HG03064 (cell line): ENCODE measurements around the gene HOXC13.

Source experiments
- ATAC-seq: cut with Tn5 transposase; IDR thresholded peaks from one replicate; pipeline ENCODE4 v1.9.1; 2021; ENCODE audit warnings: low read depth; ENCODE audit not compliant: unreplicated experiment

The HOXC13 gene

DNA sequence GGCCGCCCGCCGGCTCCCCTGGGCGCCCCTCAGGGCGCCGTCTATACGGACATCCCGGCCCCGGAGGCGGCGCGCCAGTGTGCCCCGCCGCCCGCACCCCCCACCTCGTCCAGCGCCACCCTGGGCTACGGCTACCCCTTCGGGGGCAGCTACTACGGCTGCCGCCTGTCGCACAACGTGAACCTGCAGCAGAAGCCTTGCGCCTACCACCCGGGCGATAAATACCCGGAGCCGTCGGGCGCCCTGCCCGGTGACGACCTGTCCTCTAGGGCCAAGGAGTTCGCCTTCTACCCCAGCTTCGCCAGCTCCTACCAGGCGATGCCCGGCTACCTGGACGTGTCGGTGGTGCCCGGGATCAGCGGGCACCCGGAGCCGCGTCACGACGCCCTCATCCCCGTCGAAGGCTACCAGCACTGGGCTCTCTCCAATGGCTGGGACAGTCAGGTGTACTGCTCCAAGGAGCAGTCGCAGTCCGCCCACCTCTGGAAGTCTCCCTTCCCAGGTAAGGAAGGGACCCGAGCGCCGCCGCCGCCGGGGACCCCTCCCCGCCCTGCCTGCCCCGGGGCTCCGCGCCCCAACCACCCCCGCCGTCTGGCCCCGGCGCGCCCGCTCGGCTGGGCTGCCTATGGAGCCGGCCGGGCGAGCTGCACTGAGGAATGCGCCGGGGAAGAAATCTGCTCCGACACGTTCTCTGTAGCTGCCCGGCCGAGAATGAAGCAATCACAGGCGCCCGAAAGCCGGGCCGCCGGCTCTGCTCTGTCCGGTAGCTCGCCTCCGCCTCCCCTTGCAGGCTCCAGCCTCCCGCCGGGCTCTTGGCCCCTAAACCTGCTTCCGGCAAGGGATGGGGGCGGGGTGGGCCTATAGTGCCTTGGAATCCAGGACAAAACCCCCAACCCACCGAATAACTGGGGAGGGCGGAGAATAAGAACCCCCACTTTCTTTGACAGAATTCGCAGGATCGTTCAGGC is 794 bp downstream of the HOXC13 start:
- ATAC-seq, result no peak

DNA sequence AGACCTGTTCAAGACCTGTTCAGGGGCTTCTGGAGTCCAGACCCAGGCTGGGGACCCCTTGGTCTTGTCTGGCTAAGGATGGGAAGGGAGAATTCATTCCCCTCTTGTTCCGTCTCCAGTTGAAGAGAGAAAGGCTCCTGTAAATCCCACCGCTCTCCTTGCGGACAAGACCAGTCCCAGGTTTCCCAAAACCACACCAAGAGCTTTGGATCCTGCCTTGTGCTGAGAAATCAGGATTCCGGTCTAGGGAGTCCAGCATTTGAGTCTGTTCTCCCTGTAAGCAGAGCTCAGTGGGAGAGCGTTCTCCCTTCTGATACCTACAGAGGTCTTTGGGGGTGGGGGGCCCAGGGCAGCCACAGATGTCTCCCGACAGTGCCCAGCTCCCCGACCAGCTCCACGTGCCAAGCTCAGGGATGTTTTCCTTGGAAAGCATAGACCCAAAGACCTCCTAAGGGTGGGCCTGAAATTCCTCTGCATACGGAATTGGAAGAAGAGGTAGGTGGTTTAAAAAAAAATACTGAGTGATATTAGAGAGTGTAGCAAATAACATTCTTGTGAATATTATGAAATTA is 1.9 kb downstream of the HOXC13 start:
- no peak for ATAC-seq

DNA sequence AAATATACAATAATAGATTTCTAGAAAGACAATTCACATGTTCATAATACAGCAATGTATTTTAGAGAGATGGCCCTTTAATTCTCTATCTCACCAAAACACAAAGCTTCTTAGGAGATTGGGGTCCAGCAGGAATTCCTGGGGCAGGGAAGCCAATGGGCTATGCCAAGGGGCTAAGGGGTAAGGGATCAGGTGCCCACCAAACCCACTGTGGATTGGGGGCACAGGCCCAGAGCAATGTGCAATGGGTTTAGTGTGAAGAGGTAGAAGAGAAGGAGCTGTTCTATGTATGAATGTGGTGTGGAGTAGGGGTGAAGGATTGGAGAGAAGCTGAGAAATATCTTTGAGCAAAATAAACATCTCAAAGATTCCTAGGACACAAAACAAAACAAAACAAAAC is 2.6 kb downstream of the HOXC13 start:
- ATAC-seq, result no peak

DNA sequence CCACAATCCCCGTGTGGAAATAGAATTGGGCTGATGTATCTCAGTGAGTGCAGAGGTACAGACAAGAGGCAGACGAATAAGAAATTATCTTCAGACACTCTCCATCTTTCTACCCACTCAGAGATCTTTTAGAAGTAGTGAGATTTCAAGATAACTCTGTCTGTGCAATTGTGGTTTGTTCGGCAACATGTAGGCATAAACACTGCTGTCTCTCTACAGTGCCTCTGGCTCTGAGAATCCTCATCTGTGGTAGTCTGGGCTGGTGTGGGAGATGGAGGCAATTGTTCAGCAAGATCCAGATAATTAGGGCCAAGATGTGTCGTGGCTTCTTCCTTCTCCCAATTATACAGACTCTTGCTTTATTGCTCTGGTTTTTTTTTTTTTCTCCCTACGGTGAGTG is 3.1 kb downstream of the HOXC13 start:
- ATAC-seq, result no peak

DNA sequence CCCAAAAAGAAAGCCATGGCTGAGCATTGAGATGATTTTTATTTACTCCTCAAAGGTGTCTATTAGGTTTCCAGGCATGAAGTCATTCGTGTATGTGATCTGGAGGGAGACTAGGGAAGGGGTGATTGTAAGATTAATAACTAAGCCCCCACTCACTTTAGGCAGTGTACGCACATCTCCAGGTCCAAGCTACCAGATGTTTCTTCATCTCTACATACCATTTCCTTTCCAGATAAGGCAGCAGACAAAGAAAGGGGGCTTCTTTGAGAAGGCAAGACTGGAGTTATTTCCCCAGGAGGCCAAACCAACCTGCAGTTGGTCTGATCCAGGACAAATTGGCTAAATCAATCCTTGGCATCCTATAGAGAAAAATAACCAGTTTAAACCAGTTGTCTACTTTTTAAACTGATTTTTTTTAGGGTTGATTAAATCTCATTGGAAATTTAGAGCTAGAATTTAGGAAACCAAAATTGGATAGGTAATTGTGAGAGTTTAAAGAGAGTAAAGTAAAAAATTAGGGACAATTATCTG is 3.9 kb downstream of the HOXC13 start:
- no peak for ATAC-seq

DNA sequence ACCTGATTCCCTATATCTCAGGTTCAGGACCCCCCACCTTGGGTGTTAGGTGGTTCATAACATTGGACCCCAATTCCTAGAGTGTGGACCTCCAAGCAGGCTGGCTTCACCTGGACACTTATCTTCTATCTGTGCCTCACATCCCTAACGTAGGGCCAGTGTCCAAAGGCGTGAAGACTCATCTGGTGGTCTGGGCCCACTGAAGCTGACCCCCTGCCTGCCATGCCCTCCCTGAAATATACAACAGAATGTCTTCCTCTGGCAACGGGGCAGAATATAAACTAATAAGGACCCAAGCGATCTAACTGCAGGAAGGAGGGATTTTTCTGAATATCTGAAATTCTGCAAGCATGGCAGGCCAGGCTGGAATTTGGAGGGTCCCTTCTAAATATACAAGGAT is 5.6 kb downstream of the HOXC13 start:
- no peak for ATAC-seq

DNA sequence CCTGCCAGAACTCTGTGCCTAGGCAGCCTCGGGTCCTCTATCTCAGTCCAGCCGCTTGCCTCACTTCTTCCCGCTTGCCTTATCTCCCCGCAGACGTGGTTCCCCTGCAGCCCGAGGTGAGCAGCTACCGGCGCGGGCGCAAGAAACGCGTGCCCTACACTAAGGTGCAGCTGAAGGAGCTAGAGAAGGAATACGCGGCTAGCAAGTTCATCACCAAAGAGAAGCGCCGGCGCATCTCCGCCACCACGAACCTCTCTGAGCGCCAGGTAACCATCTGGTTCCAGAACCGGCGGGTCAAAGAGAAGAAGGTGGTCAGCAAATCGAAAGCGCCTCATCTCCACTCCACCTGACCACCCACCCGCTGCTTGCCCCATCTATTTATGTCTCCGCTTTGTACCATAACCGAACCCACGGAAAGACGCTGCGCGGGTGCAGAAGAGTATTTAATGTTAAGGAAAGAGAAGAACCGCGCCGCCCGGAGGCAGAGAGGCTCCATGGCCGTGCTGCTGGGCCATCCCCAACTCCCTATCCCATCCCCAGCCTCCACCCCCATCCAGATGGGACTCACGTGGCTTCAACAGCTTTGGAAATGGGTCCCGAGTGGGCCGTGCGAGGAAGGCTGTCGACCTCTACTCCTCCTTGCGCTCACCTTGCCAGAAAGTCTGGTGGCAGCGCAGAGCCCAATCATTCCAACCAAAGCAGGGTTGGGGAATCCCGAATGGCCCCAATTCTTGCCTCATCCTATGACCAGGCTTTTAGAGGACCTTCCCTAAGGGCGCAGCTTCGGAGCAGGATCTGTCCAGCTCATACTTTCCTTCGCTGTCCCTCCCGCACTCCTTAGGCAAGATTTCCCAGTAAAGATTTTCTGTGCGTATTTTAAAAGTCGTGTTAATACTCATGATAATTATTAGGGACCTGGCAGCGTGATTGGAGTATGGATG is 6.5 kb downstream of the HOXC13 start:
- ATAC-seq, result no peak

DNA sequence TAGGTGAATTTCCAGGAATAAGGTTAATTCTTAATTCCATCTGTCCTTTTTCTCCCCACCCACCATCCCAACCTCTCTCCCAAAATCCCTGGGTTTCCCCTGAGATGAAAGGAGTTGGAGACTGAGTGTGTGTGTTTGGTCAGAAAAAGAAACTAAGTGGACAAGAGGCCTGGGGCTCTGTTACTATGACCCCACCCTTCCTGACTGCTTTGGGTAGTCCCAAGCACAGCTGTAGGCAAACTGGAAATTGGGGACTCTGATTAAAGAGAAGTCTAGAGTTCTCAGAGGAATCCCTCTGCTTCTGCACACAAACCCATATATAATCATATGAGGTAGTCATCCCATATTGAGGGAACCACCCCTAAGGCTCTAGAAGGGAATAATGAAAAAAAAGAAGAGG is 9.1 kb downstream of the HOXC13 start:
- ATAC-seq, result no peak

DNA sequence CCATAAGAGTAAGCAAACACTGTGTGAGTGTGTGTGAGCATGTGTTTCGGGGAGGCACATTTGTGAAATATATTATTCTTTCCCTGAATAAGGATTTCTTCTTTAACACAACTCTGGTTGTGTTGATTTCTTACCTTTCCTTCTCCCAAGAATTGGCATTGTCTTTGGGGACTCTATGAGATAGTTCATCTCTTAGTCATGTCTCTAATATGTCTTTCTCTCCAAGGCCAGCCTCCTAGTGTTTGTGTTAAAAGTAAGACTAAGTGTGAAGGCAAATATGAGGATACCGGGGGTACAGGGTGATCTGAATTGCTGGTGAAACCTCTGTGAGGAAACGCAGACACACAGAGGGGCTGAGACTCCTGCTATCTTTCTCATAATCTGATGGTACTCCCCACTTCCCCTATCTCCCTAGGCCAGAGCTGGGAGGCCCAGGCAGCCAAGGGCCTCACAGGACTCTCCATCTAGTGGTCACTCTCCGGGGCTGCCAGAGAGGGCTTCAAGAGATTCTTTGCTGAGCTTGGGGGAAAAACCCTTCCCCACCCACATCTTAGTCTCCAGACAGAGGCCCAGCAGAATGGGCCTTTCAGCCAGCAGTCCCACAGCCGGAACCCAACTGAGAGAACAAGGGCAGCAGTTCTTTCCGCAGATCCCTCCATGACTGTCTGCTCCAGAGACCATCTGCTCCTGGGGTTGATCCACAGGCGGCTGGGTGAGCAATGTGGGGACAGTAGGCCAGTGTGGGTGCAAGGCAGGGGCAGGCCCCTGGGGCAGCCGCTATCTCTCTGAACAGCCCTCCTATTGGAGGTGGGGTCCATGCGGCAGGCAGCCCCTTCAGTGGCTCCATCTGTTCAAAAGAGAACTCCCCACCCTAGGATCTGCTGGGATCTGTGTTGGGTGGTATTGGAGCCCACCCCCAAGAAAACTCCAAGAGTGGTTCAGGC is 10.3 kb downstream of the HOXC13 start:
- ATAC-seq, result no peak

DNA sequence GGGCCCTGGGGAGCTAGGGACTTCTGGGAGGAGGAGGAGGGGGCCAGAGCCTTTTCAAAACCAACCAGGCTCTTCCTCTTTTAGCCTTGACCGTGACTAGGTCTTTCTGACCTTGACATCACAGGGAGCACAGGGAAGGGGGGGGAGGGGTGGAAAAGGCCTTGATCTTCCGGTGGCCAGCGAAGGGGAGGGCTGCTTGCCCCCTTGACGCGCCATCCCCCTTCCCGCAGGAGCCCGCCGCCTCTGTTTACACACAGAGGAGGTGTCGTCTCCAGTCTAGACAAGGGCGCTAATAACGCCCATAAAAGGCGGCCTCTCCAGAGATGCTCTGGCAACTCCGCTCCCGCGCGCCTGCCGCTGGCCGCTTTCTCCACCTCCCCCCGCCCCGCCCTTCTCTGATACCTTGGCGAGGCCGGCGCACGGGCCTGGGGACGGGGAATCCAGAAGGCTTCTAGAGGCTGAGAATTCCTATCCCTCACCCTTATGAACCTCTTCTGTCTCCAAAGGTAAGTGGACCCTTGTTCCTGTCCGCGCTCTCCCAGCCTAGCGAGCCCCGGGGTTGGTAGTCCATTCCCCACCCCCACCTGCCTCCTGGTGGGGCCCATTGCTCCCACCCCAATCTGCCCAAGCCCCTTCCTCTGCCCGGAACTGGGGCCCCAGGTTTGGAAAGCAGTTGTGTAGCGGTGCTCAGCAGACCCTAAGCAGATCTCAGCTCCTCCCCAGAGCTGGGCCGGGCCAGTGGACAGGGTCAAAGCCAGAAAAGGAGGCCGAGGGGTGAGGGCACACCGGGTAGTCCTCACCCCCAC is 11.2 kb downstream of the HOXC13 start:
- no peak for ATAC-seq

DNA sequence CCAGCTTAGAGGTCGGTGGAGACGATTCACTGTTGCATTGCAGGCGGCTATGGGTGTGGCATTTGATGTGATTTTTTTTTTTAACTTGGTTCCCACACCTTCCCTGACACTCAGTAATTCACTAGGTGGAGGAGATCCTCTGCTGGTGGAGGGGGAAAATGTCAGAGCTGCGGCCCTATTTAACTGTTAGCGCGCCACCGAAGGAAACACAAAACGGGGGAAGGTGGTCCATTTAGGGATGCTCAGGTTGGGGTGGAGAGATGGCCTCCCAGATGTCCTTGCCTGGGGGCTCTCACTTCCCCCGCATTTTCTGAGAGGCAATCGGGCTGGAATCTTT is 11.8 kb downstream of the HOXC13 start:
- ATAC-seq, result no peak

DNA sequence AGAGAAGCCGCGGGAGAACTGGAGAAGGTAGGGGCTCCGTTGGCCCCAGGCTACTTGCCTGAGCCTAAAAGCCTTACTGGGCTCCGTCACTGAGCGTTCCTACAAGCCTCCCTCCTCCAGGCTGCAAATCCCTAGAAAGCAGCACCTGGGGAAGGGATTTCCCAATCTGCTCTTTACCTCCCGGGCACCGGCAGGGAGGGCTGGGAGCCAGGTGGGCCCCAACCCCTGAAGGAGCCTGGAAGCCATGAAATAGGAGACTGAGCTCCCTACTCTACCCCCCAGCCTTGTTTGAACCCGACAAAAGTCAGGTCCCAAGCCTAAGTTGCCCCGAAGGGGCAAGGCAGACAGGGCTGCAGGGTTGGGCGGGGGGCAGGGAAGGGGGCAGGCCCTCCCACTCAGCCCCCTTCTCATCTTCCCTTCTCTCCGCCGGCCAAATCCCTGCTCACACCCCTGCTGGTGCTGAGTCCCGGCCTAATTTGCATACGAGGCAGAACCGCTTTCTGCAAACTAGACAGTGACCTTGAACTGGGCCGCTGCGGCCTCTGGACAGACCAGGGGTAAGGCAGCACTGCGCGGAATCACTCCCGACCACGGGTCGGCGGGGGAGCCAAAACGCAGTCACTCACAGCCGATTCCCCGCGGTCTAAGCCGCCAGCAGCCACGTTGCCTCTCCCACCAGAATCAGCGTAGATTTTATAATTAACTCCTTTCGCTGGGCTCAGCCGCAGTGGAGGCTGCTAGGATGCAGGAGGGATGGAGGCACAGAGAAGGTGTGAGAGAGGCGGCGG is 12.4 kb downstream of the HOXC13 start:
- no peak for ATAC-seq

DNA sequence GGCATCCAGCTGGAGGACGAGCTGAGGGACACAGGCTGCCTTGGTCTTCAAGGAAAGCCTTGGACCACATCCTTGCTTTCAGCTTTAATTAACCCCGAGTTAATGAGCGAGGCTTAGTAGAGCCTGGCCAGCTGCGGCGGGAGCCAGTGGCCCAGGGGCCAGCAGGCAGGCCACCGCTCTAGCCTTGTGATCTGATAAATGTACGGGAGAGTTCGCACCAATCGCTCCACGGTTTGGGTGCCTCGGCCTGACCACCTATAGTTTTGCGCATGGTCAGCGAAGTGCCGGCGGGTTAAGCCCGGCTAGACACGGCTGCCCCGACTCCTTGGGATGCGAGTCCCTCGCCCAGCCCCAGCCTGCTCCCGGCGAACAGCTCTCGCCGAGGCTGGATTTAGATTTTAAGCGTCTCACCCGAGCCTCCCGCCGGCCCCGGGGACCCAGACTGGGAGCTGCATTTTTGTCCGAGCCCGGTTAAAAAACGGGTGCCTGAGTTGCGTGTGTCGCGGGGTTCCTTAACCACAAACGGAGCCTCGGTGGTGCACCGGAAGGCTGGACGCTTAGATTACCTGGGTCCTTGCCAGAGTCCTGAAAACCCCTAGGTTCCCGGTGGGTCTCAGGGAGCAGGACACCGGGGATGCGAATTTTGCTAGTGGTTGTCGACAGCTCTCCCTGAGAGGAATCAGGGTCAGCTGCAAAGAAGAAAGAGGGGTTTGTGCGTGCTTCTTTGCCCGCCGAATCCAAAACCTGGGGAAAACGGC is 13.1 kb downstream of the HOXC13 start:
- no peak for ATAC-seq

DNA sequence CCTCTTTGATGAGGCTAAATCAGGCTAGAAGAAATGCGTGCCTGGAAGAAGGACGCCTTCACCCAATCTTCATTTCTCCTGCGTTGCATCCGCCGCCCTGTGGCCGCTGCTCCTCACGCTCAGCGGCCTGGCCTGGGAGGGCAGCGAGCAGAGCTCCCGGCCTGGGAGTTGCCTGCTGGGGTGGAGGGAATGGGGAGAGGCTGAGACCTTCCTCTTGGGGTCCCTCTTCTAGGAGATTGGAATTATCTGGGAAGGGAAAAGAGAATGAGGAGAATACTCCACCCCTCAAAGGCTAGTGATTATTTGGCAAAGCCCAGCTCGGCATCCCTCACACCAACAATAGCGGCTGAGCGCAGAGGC is 13.7 kb downstream of the HOXC13 start:
- ATAC-seq, result no peak

DNA sequence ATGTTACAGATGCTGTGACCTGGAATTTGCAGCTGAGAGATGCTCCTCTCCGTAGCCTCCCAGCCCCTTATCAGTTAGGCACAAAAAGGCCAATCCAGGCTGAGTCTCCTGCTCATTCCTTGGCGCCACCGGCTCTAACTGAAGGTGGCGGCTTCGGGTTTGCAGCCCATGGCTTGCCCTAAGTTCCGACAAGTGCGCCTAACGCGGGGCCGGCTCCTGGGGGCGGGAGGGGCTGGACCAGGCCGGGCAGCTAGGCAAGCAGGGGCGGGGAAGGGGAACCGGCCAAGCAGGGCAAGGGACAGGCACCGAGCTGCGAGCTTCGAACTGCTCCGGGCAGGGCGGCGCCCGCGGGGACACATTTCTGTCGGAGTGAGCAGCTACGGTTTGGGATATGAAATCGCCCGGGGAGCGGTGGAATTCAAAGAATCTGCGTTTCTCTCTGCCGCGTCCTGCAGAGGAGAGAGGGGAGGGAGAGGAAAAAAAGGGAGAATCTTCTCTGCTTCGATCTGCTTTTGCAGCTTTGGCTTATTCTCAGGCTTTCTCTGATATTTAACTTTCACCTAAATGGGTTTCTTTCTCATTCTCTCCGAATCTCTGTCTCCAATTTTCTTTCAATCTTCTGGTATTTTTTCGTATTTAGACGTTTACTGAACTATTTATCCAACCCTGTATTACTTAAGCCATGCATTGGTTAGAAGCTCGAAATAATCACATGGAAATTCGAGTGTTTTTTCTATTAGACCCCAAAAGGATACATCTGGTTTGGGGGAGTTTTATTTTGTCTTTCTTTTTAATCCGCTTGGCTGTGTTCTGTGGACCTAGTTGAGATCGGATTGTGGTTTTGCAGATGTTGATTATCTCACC is 14.5 kb downstream of the HOXC13 start:
- ATAC-seq, result no peak

DNA sequence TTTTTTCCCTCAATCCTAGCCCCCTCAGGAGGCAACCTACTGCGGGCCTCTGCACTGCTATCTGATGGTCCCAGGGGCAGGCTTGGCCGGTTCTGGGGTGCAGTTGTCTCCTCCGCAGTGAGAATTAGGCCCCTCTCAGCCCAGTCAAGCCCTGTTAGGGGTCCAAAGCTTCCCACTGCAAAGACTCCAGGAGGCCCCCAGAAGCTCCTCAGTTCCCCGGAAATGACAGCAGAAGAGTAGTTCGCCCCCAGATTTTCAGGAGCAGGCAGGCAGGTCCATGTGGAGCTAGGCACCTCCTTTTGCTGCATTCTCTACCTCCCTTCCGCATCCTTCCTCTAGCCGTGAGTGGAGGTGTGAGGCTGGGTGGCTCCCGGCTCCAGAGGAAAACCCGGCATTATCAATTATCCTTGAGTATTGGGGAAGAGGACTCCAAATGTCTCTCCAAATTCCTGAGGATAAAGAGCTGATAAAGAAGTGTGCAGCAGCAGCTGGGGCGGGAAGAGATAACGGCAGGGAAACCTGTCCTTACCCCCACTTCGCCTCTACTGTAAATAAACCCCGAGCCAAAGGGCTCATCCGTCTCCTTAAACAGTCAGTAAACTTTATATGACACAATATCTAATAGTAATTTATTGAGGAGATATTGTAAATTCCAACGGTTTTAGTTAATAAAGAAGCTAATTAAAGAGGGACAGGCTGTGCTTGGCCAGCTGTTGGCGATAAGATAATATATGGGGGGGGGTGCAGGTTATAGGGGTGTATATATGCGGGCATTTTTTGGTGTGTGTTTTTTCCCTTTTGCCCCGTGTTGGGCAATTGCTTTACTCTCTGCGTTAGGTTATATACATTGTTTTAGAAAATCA is 15.4 kb downstream of the HOXC13 start:
- no peak for ATAC-seq
